ENCODE results near the gene C5.

The C5 gene

GRCh38 chr9:120924698-120925534 is 125.2 kb downstream of the C5 start:
- DNase-seq = no peak

GRCh38 chr9:120923620-120924328 is 126.3 kb downstream of the C5 start:
- DNase-seq = no peak

- no peak for DNase-seq
Measured at GRCh38 chr9:120922404-120923195, 127.5 kb downstream of the C5 start.

GRCh38 chr9:120921661-120922181 is 128.4 kb downstream of the C5 start:
- DNase-seq = no peak

- DNase-seq = no peak
Measured at GRCh38 chr9:120920806-120921178, 129.3 kb downstream of the C5 start.

GRCh38 chr9:120919843-120920805 is 130.0 kb downstream of the C5 start:
- no peak for DNase-seq

- DNase-seq = no peak
Measured at GRCh38 chr9:120918931-120919842, 130.9 kb downstream of the C5 start.

GRCh38 chr9:120917929-120918762 is 131.9 kb downstream of the C5 start:
- no peak for DNase-seq

GRCh38 chr9:120916991-120917880 is 132.8 kb downstream of the C5 start:
- DNase-seq = no peak

GRCh38 chr9:120916588-120916987 is 133.5 kb downstream of the C5 start:
- no peak for DNase-seq

- DNase-seq = no peak
Measured at GRCh38 chr9:120915854-120916470, 134.1 kb downstream of the C5 start.

- no peak for DNase-seq
Measured at GRCh38 chr9:120914953-120915352, 135.1 kb downstream of the C5 start.

GRCh38 chr9:120914396-120914795 is 135.7 kb downstream of the C5 start:
- DNase-seq = no peak

GRCh38 chr9:120913647-120914264 is 136.3 kb downstream of the C5 start:
- no peak for DNase-seq

- DNase-seq = peak; percentile 37
Measured at GRCh38 chr9:120912958-120913646, 137.0 kb downstream of the C5 start.

GRCh38 chr9:120911295-120911837 is 138.7 kb downstream of the C5 start:
- no peak for DNase-seq

Measured in right kidney (tissue), 1 donor.